Activated naive CD4-positive, alpha-beta T cell (primary cell): Measurements from ENCODE around the gene ANKDD1A.

Experiments
- DNase-seq, 4 experiments: peaks; one replicate each; lab custom pipeline; 2025; lab: John Stamatoyannopoulos, UW

ANKDD1A gene

GRCh38 chr15:64923546-64923945, 11.8 kb downstream of the ANKDD1A start:
- no peak for DNase-seq

- DNase-seq: no peak
These were observed 13.9 kb downstream of the ANKDD1A start for GRCh38 chr15:64925335-64926330.

- DNase-seq: no peak
These were observed 15.0 kb downstream of the ANKDD1A start for GRCh38 chr15:64926661-64927060.

GRCh38 chr15:64928626-64929220, 17.0 kb downstream of the ANKDD1A start:
- DNase-seq: no peak

- no peak for DNase-seq
These were observed 18.4 kb downstream of the ANKDD1A start for GRCh38 chr15:64930019-64930652.

- DNase-seq: no peak
These were observed 19.2 kb downstream of the ANKDD1A start for GRCh38 chr15:64930778-64931371.

- no peak for DNase-seq
These were observed 19.7 kb downstream of the ANKDD1A start for GRCh38 chr15:64931381-64931780.

- DNase-seq: no peak
These were observed 22.3 kb downstream of the ANKDD1A start for GRCh38 chr15:64934023-64934422.

GRCh38 chr15:64938192-64938591, 26.5 kb downstream of the ANKDD1A start:
- no peak for DNase-seq

GRCh38 chr15:64942356-64942755, 30.7 kb downstream of the ANKDD1A start:
- DNase-seq: no peak

- no peak for DNase-seq
These were observed 32.0 kb downstream of the ANKDD1A start for GRCh38 chr15:64943512-64944225.

- DNase-seq: no peak
These were observed 33.3 kb downstream of the ANKDD1A start for GRCh38 chr15:64944961-64945360.

GRCh38 chr15:64947211-64947610, 35.5 kb downstream of the ANKDD1A start:
- no peak for DNase-seq

GRCh38 chr15:64948916-64949315, 37.2 kb downstream of the ANKDD1A start:
- DNase-seq: no peak

GRCh38 chr15:64949383-64950186, 37.9 kb downstream of the ANKDD1A start:
- no peak for DNase-seq

GRCh38 chr15:64950888-64951287, 39.2 kb downstream of the ANKDD1A start:
- DNase-seq: no peak

- DNase-seq: no peak
These were observed 40.2 kb downstream of the ANKDD1A start for GRCh38 chr15:64951777-64952418.

GRCh38 chr15:64954395-64954794, 42.7 kb downstream of the ANKDD1A start:
- no peak for DNase-seq

- no peak for DNase-seq
These were observed 47.4 kb downstream of the ANKDD1A start for GRCh38 chr15:64959128-64959527.

- no peak for DNase-seq
These were observed 48.5 kb downstream of the ANKDD1A start for GRCh38 chr15:64960153-64960552.
